ENCODE results near the gene PCNX1. TPM values are rescaled to one million over a fixed set of nuclear protein-coding genes. Genes with fewer than 3 reads are reported as not detected.

PCNX1 gene
- total RNA-seq, 1 donor = 47.4 TPM

- H3K4me3 ChIP-seq (ENCODE audit: low read depth, low read length) = no peak overlapping the region
- peak; percentile 59 for TF ChIP-seq CTCF (IDR thresholded peaks at IDR 0.05; ENCODE audit: insufficient read depth, low read length)
- DNase-seq (ENCODE audit: low read depth) = peak; percentile 23
Observed at GRCh38 chr14:71050227-71050823, 143.1 kb downstream of the PCNX1 start.

GRCh38 chr14:71054706-71055105 is 147.4 kb downstream of the PCNX1 start:
- TF ChIP-seq CTCF (IDR thresholded peaks at IDR 0.05; ENCODE audit: insufficient read depth, low read length) = no peak
- no peak for DNase-seq (ENCODE audit: low read depth)
- no peak overlapping the region for H3K4me3 ChIP-seq (ENCODE audit: low read depth, low read length)

- TF ChIP-seq CTCF (IDR thresholded peaks at IDR 0.05; ENCODE audit: insufficient read depth, low read length) = no peak
- DNase-seq (ENCODE audit: low read depth) = no peak
Observed at GRCh38 chr14:71056168-71056567, 148.9 kb downstream of the PCNX1 start.

GRCh38 chr14:71060274-71060673 is 153.0 kb downstream of the PCNX1 start:
- DNase-seq (ENCODE audit: low read depth) = no peak
- TF ChIP-seq CTCF (IDR thresholded peaks at IDR 0.05; ENCODE audit: insufficient read depth, low read length) = no peak
- no peak overlapping the region for H3K4me3 ChIP-seq (ENCODE audit: low read depth, low read length)

More at GRCh38 chr14:71056168-71056567, 148.9 kb downstream of the PCNX1 start:
- no peak overlapping the region for H3K4me3 ChIP-seq (ENCODE audit: low read depth, low read length)

- TF ChIP-seq CTCF (IDR thresholded peaks at IDR 0.05; ENCODE audit: insufficient read depth, low read length) = no peak
- no peak overlapping the region for H3K4me3 ChIP-seq (ENCODE audit: low read depth, low read length)
- peak; percentile 58 for DNase-seq (ENCODE audit: low read depth)
Observed at GRCh38 chr14:71060825-71061455, 153.7 kb downstream of the PCNX1 start.

GRCh38 chr14:71061458-71061857 is 154.2 kb downstream of the PCNX1 start:
- H3K4me3 ChIP-seq (ENCODE audit: low read depth, low read length) = no peak overlapping the region
- TF ChIP-seq CTCF (IDR thresholded peaks at IDR 0.05; ENCODE audit: insufficient read depth, low read length) = no peak
- peak; percentile 24 for DNase-seq (ENCODE audit: low read depth)

Measured in fibroblast of the aortic adventitia (primary cell).